OCI-LY3 (cell line): Measurements from ENCODE around the gene IQCF6.

Experiments
- H2AFZ ChIP-seq: fragments of 200-600, 300-600 bp; shearing (Covaris generic); 2 replicates; pipeline ENCODE4 v1.6.0; 2014; ENCODE audit warnings: antibody characterized with exemption, low read depth, low read length
- H3K27ac ChIP-seq: fragments of 200-600, 300-600 bp; sonication (generic); 2 replicates; pipeline ENCODE4 v1.5.1; 2014; ENCODE audit warnings: mild to moderate bottlenecking, low read length, moderate library complexity, mixed read lengths
- H3K27me3 ChIP-seq: fragments of 200-600, 300-600 bp; sonication (generic); 2 replicates; pipeline ENCODE4 v1.6.1; 2014; ENCODE audit warnings: low read depth, low read length, mixed read lengths
- H3K36me3 ChIP-seq: fragments of 200-600, 300-600 bp; sonication (generic); replicated peaks from 2 replicates; pipeline ENCODE3; 2014; ENCODE audit warnings: low read depth, low read length, mixed read lengths
- H3K4me1 ChIP-seq: fragments of 300-600, 200-600 bp; sonication (generic); 2 replicates; pipeline ENCODE4 v1.6.1; 2014; ENCODE audit warnings: low read length, mixed read lengths
- H3K4me2 ChIP-seq: fragments of 200-600, 300-600 bp; sonication (generic); 2 replicates; pipeline ENCODE4 v1.6.1; 2014; ENCODE audit warnings: low read length, mixed read lengths
- H3K4me3 ChIP-seq: fragments of 300-600, 200-600 bp; sonication (generic); 2 replicates; pipeline ENCODE4 v1.5.1; 2014; ENCODE audit warnings: antibody characterized with exemption, mild to moderate bottlenecking, low read length, moderate library complexity
- H3K79me2 ChIP-seq: fragments of 300-600, 200-600 bp; shearing (Covaris generic); 2 replicates; pipeline ENCODE4 v1.6.1; 2014; ENCODE audit warnings: mild to moderate bottlenecking, low read length, mixed read lengths
- H3K9ac ChIP-seq: fragments of 300-600, 200-600 bp; shearing (Covaris generic); 2 replicates; pipeline ENCODE4 v1.6.0; 2014; ENCODE audit warnings: mild to moderate bottlenecking, low read length, moderate library complexity
- H3K9me3 ChIP-seq: fragments of 200-600, 300-600 bp; shearing (Covaris generic); 2 replicates; pipeline ENCODE4 v1.6.1; 2014; ENCODE audit warnings: low read length, mixed read lengths; ENCODE audit not compliant: insufficient read depth
- H4K20me1 ChIP-seq: fragments of 200-600, 300-600 bp; sonication (generic); 2 replicates; pipeline ENCODE4 v1.6.1; 2016; ENCODE audit warnings: low read length, mixed read lengths; ENCODE audit not compliant: insufficient read depth
- CTCF ChIP-seq: fragments of 200-600, 300-600 bp; sonication (generic); IDR thresholded peaks from 2 replicates; pipeline ENCODE4 v1.5.1; 2014; ENCODE audit warnings: antibody characterized with exemption, low read length, low read depth
- EZH2phosphoT487 ChIP-seq: fragments of 200-600 bp; shearing (Covaris generic); IDR thresholded peaks from 2 replicates; pipeline ENCODE4 v1.6.1; 2018; ENCODE audit warnings: antibody characterized with exemption, mixed run types, low read depth

Gene IQCF6

GRCh38 chr3:51779137-51779536, at the start of gene IQCF6:
TSS of gene IQCF6 (minus strand) at chr3:51779237. CDS start at chr3:51779224, 13 bp downstream.
- Histone ChIP-seq H3K9ac (no peak within 1 kb of the TSS), H2AFZ (no peak within 1 kb of the TSS), H4K20me1 (no peaks in the 10 kb centered on the region), H3K27ac (no peak within 1 kb of the TSS), H3K79me2 (no peaks in the 10 kb centered on the region), H3K9me3 (no peaks in the 10 kb centered on the region), H3K27me3 (peaks cover 9% of the 10 kb centered on the region; the same call in 1 of the 2 replicates), H3K36me3 (no peaks in the 10 kb centered on the region), H3K4me3 (no peak within 1 kb of the TSS), H3K4me2 (no peak within 1 kb of the TSS), H3K4me1 (peaks cover 5% of the 10 kb centered on the region; the same call in 1 of the 2 replicates)
- TF ChIP-seq EZH2phosphoT487 (no peak), CTCF (no peak)

GRCh38 chr3:51828297-51828696, 49.3 kb upstream of the IQCF6 start:
- H2AFZ ChIP-seq: no peak overlapping the region
- H4K20me1 ChIP-seq: no peaks in the 10 kb centered on the region
- peaks cover 28% of the 10 kb centered on the region for H3K27me3 ChIP-seq
- H3K9me3 ChIP-seq: no peaks in the 10 kb centered on the region
- no peak overlapping the region for H3K4me3 ChIP-seq
- no peak overlapping the region for H3K27ac ChIP-seq
- no peaks in the 10 kb centered on the region for H3K4me1 ChIP-seq
- H3K36me3 ChIP-seq: no peaks in the 10 kb centered on the region
- no peaks in the 10 kb centered on the region for H3K79me2 ChIP-seq
- H3K9ac ChIP-seq: no peak overlapping the region
- TF ChIP-seq CTCF (no peak), EZH2phosphoT487 (no peak)
- no peak overlapping the region for H3K4me2 ChIP-seq

- H3K36me3 ChIP-seq: no peaks in the 10 kb centered on the region
- H2AFZ ChIP-seq: no peak overlapping the region
These were observed 40.8 kb upstream of the IQCF6 start for GRCh38 chr3:51819709-51820406.

More at GRCh38 chr3:51819709-51820406, 40.8 kb upstream of the IQCF6 start:
- Histone ChIP-seq H3K4me2 (no peak overlapping the region), H3K4me3 (no peak overlapping the region), H3K9ac (no peak overlapping the region), H3K27me3 (peaks cover 24% of the 10 kb centered on the region), H3K4me1 (peaks cover 8% of the 10 kb centered on the region; the same call in 1 of the 2 replicates), H3K9me3 (peaks cover 3% of the 10 kb centered on the region; the same call in 1 of the 2 replicates), H3K79me2 (no peaks in the 10 kb centered on the region), H3K27ac (no peak overlapping the region), H4K20me1 (no peaks in the 10 kb centered on the region)
- TF ChIP-seq CTCF (peak; percentile 39), EZH2phosphoT487 (no peak)
